SIG-M5 treated with dmso at 0.1 percent for 504 hours (cell line): ENCODE data around the gene ZFAND4.
"Not testable (repeated sequence)": the region's sequence is repeated elsewhere in the genome, so short reads cannot be mapped to it uniquely, and the experiment has no call there.

Experiments used
- DNase-seq: peaks from one replicate; lab custom pipeline; 2025; ENCODE audit not compliant: unreplicated experiment; lab: John Stamatoyannopoulos, UW

Gene ZFAND4

GRCh38 chr10:45672181-45673073 lies at the start of gene ZFAND4:
Gene ZFAND4, minus strand, starts transcription at chr10:45672772. Its CDS starts 9,047 bp downstream, at chr10:45663725.
- DNase-seq, result peak; percentile 72

DNA sequence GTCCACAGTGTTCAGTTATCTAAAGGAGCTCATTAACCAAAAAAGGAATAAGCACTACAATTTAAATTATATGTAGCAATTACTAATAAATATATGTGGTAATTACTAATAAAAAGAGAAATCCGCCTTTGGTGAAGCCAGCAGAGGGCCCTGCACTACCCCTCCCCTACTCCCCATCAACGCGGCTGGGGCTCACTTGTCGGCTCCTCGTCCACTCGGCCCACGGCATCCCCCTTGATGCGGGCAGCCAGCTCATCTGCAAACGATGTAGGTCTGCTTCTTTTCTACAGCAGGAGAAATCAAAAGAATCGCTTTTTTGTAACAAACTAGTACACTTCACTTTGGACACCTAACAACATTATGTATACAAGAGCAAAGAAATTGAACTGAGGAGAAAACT lies 48.9 kb upstream of the ZFAND4 start:
- DNase-seq, result not testable (repeated sequence)

DNA sequence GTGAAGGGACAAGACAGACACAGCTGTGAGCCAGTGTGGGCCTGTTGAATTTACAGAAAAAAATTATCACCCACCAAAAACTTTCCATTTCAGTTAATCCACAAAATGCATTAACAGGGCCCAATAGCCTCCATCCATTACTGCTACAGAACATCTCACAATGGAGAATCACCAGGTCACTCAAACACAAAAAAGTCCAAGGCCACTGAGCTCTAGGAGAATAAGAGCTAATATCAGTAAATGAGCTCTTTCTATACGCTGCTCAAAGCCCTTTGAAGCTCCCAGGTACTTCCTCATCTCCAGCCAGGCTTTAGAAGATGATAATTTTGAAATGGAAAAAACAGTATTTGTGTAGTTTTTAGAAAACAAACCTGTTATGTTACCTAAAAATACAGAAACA lies 45.1 kb upstream of the ZFAND4 start:
- not testable (repeated sequence) for DNase-seq

DNA sequence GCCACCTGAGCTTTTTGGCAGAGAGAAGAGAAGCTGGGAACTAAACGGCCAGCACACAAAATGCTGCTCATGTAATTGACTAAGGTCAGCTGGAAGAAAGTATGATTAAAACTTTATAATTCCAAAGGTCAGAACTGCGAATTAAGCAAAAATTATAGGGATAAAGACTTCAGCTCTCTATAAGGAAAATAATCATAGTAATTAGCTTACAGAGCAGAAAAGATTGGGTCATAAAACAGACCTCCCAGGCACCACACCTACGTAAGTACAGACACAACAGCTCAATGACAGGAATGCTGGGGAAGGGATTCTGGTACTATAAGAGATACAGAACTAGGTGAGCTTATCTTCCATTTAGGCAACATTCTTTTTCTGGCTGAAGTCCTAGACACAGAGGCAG lies 44.5 kb upstream of the ZFAND4 start:
- not testable (repeated sequence) for DNase-seq

GRCh38 chr10:45711223-45711622 lies 38.7 kb upstream of the ZFAND4 start:
- not testable (repeated sequence) for DNase-seq

- DNase-seq, result not testable (repeated sequence)
Observed at GRCh38 chr10:45710200-45710796, 37.7 kb upstream of the ZFAND4 start.

DNA sequence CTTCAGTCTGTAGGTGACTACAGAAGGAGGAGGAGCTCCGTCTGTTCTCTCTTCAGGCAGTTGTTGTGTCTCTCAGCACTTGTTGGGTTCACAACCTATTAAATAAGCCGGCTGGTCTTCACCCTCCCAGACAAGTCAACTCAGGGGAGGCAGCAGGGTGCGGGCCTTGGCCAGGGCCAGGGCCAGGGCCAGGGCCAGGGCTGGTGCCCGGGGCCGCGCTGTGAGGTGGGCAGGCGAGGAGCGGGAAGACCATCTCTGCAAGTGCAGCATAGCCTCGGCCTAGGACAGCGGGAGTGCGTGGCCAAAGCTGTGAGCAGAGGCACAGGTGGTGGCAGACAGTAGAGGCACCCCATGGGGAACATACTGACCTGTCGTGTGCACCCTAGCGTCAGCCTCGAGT lies 5.9 kb upstream of the ZFAND4 start:
- not testable (repeated sequence) for DNase-seq

DNA sequence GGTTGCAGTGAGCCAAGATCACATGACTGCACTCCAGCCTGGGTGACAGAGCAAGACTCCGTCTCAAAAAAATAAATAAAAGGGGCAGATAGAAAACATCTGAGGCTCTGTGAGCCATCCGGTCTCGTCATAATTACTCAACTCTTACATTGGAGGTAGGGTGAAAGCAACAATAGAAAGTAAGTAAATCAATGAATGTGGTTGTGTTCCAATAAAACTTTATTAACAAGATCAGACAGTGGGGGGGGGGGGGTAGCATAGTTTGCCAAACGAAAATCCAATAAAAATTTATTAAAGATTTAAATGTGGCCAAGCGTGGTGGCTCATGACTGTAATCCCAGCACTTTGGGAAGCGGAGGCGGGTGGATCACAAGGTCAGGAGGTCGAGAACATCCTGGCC lies 2.8 kb upstream of the ZFAND4 start:
- no peak for DNase-seq

GRCh38 chr10:45673074-45673648 lies 589 bp upstream of the ZFAND4 start:
- no peak for DNase-seq

DNA sequence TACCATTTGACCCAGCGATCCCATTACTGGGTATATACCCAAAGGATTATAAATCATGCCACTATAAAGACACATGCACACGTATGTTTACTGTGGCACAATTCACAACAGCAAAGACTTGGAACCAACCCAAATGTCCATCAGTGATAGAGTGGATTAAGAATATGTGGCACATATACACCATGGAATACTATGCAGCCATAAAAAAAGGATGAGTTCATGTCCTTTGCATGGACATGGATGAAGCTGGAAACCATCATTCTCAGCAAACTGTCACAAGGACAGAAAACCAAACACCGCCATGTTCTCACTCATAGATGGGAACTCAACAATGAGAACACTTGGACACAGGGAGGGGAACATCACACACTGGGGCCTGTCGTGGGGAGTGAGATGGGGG lies 1.3 kb downstream of the ZFAND4 start:
- DNase-seq, result not testable (repeated sequence)

DNA sequence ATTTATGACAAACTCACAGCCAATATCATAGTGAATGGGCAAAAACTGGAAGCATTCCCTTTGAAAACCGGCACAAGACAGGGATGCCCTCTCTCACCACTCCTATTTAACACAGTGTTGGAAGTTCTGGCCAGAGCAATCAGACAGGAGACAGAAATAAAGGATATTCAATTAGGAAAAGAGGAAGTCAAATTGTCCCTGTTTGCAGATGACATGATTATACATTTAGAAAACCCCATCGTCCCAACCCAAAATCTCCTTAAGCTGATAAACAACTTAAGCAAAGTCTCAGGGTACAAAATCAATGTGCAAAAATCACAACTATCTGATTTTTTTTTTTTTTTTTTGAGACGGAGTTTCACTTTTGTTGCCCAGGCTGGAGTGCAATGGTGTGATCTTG lies 2.7 kb downstream of the ZFAND4 start:
- DNase-seq, result not testable (repeated sequence)

DNA sequence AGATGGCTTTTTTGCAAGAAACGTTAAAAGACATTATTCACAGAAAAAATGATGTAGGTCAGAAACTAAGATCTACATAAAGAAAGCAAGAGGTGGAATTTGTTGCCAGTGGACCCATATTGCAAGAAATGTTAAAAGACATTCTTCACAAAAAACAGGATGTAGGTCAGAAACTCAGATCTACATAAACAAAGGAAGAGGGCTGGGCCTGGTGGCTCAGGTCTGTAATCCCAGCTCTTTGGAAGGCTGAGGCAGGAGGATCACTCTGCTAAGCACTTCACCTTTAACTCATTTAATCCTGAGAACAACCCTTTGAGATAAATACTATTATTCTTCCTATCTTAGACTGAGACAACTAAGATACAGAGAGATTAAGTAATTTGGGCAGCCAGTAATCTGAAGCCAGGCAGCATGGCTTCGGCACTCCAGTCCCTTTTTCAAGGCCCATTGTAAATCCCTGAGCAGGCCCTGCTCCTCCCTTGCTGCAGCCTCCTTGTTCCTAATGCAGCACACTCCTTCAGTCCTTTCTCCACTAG lies 11.6 kb downstream of the ZFAND4 start:
- no peak for DNase-seq

DNA sequence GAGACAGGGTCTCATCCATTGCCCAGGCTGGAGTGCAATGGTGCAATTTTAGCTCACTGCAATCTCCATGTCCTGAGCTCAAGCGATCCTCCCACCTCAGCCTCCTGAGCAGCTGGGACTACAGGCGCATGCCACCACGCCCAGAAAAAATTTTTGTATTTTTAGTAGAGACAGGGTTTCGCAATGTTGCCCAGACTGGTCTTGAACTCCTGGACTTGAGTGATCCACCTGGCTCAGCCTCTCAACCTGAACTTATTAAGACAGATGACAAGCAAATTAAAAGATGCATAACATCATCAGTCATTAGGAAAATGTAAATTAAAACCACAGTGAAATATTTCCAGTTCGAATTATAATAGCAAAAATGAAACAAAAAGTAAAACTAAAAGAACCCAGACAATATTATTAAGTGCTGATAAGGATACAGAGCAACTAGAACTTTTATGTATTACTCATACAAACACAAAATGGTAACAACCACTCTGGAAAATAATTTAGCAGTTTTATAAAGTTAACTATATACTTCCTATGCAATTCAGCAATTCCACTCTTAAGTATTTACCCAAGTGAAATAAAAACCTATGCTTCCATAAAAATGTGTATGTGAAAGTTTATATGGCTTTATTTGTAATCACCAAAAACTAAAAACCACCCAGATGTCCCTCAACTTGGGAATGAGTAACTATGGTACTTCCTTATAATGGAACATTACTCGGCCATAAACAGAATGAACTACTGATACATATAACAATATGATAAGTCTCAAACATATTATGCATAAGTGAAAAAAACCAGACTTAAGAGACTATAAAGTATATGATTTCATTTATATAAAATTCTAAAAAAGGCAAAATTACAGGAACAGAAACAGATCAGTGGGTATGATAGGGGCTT lies 15.3 kb downstream of the ZFAND4 start:
- no peak for DNase-seq

GRCh38 chr10:45655219-45655618 lies 17.4 kb downstream of the ZFAND4 start:
- DNase-seq, result no peak

DNA sequence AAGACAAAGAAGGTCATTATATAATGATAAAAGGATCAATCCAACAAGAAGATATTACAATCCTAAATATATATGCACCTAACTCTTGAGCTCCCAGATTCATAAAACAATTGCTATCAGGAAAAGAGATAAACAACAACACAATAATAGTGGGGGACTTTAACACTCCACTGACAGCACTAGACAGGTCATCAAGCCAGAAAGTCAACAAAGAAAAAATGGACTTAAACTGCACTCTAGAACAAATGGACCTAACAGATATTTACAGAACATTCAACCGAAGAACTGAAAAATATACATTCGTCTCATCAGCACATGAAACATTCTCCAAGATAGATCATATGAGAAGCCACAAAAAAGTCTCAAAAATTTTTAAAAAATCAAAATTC lies 17.8 kb downstream of the ZFAND4 start:
- DNase-seq, result not testable (repeated sequence)

GRCh38 chr10:45653454-45653853 lies 19.1 kb downstream of the ZFAND4 start:
- DNase-seq, result no peak

DNA sequence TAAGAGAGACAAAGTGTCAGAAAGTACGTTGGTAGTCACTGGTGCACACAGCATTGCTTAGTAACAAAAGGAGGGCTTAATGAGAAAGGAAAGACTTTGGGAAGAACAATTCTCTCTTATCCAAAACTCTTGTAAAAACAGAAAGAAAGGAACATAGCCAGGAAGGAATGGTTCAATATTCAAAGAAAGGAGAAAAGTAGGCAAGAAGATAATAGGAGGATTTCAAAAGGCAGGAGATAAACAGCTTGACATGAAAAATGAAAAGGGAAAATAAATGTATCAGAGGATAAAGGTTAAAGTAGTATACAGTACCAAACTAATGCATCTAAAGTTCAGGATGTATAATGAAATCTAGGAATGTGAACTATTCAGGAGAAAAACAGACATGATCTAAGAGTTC lies 20.1 kb downstream of the ZFAND4 start:
- DNase-seq, result no peak

DNA sequence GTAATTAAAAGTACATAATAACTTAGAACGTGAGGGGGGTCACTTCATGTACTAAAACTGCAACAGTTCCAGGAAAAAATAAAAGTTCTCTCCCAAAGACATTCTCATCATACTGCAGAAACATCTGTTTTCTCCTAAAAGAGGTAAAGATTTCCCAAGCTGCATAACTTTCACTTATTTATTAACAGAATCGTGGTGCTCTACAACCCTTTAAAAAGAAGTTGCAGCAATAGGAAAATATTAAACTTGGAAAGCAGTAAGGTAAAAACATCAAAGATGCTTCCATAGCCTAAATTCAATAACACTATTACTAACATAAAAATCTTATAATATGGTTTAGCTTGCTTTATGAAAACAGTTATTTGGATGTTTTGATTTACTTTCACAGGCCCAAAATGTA lies 23.3 kb downstream of the ZFAND4 start:
- no peak for DNase-seq

GRCh38 chr10:45647118-45647517 lies 25.5 kb downstream of the ZFAND4 start:
- no peak for DNase-seq

DNA sequence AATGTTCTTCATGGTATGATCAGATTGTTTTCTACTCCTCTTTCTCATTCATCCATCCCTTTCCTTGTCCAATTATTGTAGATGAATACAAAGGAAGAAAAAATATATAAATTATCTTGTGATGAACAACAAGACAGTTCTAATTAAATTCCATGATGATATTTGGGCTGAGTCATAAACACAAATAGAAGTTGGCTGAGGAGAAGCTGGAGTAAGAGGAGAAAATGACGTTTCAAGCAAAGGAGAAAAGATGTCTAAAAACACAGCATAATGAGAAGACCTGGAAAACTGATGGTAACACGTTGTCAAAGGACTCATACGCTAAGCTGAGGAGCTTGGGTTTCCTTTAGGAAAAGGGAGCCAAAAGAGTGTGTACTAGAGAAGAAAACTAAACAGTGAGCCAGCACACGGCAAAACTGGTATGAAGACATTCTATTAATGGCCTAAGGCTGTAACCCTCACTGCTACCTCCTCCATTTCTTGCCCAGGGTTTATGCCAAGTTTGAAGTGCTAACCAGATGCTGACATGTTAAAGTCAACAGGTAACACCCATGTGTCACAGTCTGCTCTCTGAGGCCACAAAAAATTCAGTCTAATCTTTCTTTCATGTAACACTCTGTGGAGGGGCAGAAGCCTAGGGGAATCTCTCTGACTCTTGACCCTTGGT lies 26.1 kb downstream of the ZFAND4 start:
- no peak for DNase-seq
